Right kidney (tissue), 1 donor: Measurements from ENCODE around the gene ERC1.
A peak's percentile ranks its signal among the peaks of the same experiment; 100 is the strongest.

Experiments used
- DNase-seq: peaks from one replicate; pipeline ENCODE4 v3.0.0-alpha.2; 2016

ERC1 gene

DNA sequence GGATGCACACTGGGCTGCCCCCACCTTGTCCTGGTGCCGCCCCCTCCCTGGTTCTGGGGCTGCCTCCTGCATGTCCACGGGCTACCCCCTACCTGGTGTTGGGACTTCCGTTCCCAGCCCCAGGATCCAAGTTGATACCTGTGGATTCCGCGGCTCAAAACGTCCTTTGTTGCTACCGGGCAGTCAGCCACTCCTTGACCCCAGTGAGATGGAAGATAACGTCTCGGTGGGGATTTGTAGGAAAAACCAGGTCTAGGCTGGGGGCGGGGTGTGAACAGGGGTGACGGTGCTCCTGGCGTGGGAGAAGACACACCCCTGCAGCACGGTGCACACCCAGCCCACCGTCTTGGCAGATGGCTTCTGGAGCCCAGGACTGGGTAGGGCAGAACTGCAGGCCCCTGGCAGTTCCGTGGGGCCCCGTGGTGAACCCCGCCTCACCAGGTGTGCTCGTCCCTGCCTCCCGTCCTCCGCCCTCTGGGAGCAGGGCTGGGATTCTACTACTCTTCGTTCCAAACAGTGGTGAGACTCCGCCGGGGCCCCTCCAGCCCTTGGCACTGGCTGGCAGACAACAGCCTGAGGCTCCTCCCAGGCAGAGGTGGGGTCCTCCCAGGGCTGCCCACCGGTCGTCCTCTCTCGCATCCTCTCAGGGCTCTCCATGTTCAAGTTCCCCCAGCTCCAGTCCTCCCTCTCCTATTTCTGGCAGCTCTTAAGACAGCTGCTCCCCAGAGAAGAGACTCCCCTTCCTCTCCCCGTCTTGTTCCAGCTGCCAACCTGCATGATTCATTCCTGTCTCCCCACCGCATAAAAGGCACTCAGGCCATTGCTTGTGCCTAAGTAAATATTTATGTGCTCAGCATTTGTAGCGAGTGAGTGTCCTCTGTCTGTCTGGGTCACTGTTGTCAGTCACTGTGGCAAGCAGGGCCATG is 527.8 kb downstream of the ERC1 start:
- DNase-seq, result no peak

DNA sequence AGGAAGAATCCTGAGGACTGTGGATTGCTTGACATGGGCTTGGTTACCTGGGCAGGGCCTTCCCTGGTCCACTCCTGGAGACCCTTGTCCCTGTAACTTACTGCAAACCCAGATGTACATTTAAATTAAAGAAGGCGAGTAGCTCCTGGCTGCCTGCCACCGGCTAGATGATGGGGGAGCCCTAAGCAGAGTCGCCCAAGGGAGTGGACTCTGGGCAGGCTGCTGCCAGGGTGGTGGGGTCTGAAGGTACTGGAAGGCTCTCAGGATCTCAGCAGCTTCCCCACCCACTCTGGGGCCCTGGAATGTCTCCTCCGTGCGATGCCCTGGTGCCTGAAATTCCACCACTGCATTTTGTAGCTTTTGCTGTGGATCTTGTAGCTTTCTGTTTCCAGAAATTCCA is 528.6 kb downstream of the ERC1 start:
- DNase-seq, result no peak

DNA sequence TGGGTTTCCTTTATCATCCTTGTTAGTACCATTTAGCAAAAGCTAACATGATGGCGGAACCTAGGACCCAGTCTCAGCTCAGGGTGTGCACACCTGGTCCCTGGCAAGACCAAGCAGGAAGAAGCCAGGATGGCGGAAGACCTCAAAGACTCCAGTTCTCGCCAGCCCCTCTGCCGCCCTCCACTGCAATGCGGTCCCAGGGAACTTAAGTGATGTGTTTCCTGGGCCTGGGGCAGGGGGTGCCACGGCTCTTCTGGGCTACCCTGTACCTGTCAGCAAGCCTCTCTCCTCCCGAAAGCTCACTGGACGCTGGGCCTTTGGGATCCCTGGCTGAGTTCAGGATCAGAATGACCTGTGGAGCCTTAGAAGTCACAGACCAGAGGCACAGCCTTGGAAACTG is 532.0 kb downstream of the ERC1 start:
- no peak for DNase-seq

DNA sequence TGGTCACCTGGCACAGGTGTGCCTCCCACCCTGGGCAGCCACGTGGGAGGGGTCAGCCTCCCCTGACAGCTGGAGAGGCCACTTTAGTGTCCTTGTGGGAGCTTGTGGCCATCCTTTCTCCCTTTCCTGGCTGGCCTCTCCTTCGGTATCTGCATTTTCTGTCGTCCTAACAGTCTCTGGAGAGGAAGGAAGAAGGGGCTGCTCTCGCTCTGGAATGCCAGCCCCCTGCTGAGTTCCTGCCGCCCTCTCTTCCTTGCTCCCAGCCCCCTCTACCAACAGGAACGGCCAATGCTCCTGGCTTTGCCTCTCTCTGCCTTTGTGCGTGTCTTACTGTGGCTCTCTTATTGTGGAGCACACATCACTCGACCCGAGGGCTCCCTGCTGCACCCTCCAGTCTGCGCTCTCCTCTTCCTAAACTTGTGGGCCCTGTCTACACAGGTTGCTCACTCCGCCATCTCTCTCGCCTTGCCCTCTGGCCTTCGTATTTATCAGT is 532.6 kb downstream of the ERC1 start:
- no peak for DNase-seq

DNA sequence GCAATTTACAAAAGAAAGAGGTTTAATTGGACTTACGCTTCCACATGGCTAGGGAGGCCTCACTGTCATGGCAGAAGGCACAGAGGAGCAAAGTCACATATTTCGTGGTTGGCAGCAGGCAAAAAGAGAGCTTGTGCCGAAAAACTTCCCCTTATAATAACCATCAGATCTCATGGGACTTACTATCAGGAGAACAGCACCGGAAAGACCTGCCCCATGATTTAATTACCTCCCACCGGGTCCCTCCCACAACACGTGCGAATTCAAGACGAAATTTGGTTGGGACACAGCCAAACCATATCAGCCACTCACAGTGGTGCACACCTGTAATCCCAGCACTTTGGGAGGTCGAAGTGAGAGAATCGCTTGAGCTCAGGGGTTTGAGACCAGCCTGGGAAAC is 534.8 kb downstream of the ERC1 start:
- no peak for DNase-seq

DNA sequence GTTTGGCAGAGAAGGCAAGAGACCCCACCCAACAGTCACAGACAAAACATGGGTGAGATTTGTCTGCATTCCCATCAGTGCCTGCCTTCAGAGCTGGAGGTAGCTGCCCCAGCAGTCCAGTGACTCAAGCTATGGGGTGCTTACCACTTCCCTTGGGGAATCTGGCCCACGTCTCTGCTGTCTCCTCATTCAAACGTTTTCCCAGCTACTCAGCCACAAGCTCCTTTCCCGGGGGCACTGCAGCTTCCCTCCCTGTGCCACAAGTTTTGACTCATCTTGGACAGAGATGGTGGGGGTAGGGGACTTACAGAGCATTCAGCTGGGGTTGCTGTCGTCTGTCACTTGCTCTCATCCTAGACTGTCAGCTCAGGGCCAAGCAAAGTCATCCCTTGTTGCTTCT is 536.8 kb downstream of the ERC1 start:
- DNase-seq, result no peak

- DNase-seq, result no peak
Observed at GRCh38 chr12:1528791-1529190, 537.8 kb downstream of the ERC1 start.

- DNase-seq, result no peak
Observed at GRCh38 chr12:1529228-1529861, 538.3 kb downstream of the ERC1 start.

- peak; percentile 67 for DNase-seq
Observed at GRCh38 chr12:1529862-1530591, 539.0 kb downstream of the ERC1 start.

DNA sequence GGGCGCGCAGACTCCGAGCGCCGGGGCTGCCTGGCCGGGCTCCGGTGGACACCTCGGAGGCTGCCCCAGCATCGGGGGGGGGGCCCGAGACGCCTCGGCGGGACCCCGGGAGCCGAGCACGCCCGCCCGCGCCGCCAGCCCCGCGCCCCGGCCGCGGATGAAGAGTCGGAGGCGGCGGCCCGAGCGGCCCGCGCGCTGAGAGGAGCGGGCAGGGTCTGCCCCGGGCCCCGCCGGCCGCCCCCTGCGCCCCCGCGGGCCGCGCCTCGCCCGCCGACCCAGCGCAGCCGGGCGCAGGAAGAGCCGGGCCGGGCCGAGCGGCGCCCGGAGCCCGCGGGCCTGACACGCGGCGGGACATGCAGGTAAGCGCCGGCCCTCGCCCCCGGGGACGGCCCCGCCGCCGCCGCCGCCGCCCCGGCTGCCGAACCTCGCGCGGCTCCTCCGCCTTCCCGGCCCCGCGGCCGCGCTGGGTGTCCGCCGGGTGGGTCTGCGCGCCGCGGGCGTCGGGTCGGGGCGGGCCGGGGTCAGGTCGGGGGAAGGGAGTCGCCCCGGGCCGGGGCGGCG is 539.6 kb downstream of the ERC1 start:
- no peak for DNase-seq

DNA sequence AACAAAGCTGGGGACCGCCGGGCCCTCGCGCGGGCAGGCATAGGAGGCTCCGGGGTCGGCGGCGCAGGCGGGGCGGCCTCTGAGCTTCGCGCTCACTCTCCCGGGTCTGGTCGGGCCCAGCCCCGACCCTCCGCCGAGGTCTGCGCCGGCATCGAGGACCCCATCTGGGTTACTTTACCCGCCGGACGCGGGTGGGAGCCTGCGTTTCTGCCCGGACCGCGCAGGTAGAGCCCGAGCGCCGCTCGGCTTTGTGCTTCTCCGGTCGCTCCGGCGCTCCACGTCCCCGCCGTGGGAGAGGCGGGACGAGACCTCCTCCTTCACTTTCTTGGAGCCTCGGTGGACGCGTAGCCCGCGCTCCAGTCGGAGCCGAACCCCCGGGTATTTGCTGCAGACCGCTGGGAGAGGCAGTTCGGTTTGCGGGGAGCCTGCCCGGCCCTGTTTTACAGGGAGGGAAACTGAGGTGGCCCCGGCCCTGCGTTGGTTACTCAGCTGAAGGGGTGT is 540.2 kb downstream of the ERC1 start:
- DNase-seq, result peak; percentile 77

- DNase-seq, result no peak
Observed at GRCh38 chr12:1531654-1532374, 540.8 kb downstream of the ERC1 start.

DNA sequence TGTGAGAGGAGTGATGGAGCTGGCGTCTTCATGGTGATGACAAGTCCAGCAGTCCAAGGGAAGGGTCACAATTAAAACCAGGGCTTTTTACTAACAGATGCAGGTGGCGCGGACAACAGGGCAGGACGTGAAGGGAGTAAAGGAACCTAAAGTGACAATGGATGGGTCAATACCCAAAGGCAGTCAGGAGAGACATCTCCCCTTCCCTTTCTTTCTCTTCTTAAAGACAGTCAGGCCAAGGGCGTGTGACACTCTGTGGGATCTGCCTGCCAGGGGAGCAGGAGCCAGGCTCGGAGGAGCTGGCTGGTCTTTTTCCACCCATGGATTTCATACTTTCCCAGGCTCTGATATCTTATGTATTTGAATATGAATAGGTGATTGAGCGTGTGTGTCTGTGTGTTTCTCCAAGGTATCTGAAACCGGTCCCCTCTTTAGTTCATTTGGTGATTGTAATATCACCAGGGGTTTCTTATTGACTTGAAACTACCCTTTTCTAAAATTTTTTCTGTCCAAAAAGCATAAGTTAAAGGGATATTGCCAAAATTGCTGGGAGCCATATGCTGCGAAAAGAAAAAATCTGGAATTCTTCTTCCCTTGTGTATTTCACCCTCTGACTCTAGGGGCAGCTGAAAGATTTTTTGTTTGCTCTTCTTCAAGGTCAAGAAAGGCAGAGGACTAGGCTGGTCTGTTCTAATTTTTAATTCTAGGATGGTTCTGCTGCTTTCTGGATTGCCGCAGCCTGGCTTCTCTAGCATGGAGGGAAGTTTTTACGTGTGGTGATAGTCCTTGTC is 541.5 kb downstream of the ERC1 start:
- DNase-seq, result no peak

DNA sequence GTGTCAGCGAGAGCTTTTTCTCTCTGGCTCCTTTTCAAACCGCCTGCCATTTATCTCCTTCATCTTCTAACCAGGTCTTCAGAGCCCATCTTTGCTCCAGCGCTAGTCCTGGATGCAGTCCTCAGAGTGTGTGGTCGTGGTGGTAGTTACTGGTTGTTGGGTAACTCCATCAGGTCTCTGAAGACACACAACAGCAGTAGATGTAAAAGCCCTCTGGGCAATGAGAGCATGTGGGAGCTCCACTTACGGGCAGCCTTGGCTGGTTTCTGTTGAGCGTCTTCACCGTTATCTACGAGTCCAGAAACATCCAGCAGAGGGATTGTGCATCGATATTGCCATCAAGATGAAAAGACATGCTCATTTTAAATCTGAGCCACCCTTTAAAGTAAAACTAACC is 542.2 kb downstream of the ERC1 start:
- DNase-seq, result no peak

DNA sequence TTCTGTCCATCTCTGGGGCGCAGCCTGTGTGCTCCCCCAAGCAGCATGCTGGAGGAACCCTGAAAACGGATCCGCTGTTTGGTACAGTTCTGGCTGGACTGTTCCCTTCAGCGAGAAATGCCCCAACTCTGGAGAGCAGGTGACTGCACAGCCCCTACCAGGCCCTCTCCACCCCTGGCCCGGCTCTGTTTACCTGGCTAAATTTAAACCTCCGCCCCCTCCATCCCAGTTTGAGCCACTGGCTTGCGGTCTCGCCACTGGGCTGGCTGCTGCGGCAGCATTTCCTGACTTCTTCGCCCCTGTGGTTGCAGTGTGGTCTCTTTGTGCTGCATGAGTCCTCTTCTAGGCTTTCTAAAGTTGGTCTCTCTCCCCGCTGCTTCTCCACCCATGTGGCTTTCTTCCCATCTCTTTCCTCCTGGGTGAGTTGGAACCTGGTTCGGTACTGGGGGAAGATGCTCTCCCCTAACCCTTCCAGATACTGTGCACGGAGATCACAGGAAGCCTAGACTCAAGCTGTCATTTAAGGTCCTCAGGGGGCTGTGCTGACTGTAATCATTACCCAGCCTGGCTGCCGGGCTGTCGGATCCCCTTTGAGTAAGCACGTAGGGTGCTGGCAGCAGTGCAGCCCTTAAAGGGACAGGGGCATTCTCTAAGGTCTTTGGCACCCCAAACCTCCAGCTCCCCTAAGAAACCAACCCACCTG is 542.7 kb downstream of the ERC1 start:
- peak; percentile 29 for DNase-seq

DNA sequence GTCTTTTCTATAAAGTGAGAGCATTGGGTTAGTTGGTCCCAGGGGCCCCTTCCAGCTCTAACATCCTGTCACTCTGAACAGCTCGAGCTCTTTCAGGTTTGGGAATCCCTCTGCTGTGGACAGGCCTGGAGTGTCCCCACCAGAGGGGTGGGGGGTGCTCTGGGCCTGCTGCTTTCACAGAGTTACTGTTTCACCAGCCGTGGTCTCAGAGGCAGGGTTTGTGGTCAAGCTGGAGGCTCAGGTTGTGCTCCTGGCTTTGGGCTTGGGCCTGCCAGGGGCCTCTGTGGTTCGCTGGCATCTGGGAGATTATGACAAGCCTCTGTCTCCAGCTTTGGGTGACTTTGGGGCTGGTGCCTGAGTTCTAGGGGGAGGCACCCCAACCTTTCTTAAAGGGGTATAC is 543.7 kb downstream of the ERC1 start:
- no peak for DNase-seq

DNA sequence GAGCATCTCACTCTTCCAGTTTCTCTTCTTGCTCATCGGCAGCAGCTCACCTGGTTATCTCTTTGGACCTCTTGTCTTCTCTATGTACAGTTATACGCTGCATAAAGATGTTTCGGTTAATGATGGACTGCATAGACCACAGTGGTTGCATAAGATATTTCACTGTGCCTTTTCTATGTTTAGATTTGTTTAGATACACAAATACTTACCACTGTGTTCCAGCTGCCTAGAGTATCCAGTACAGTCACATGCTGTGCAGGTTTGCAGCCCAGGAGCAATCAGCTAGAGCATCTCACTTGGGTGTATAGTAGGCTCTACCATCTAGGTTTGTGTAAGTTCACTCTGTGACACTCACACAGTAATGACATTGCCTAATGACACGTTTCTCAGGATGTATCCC is 545.8 kb downstream of the ERC1 start:
- no peak for DNase-seq

- DNase-seq, result peak; percentile 43
Observed at GRCh38 chr12:1539135-1539534, 548.1 kb downstream of the ERC1 start.

- DNase-seq, result no peak
Observed at GRCh38 chr12:1540690-1541089, 549.7 kb downstream of the ERC1 start.

DNA sequence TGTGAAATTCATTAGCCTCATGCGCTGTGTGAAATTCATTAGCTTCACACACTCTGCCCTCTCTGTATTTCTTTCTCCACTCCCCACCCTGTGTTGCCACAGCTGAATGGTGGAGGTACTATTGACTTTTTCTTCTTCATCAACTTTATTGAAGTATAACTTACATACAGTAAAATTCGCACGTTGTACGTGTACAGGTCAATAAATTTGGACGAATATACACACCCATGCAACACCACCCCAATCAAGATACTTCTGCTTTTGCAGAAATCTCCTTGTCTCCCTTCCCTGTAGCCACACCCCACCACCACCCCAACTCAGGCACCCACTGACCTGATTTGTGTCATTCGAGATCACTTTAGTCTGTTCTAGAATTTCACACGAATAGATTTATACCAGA is 551.6 kb downstream of the ERC1 start:
- no peak for DNase-seq
